Measurements from ENCODE around the gene PRKAA1.

DNA sequence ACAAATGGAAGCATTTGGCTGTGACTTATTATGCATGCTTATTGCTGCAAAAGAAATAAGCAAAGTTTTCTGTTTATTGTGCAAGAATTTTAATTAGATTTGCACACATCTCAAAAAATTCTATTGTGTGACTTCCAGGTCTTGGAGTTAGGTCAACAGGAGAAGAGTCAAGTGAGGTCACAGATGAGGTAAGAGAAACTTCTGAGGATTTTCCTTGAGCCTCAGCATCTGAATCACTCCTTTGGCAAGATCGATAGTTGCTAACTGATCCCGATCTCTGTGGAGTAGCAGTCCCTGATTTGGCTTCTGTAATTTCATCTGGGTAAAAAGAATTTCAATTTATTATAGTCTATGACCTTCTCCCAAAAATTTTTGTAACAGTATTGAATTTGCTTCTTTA is 35.5 kb downstream of the PRKAA1 start:
- no peak for TF ChIP-seq TCF12 (IDR thresholded peaks at IDR 0.05; ENCODE audit: low read depth)
- no peak for TF ChIP-seq EP300 (IDR thresholded peaks at IDR 0.05; ENCODE audit: borderline replicate concordance)
- TF ChIP-seq NFIC (IDR thresholded peaks at IDR 0.05), result no peak
- TF ChIP-seq ZBTB7A (IDR thresholded peaks at IDR 0.05; ENCODE audit: low read depth), result no peak
- TF ChIP-seq CEBPB (IDR thresholded peaks at IDR 0.05), result no peak
- TF ChIP-seq YY1 (IDR thresholded peaks at IDR 0.05; ENCODE audit: low read depth), result no peak
- no peak for TF ChIP-seq TEAD4 (IDR thresholded peaks at IDR 0.05)
- TF ChIP-seq, protein P1, sequence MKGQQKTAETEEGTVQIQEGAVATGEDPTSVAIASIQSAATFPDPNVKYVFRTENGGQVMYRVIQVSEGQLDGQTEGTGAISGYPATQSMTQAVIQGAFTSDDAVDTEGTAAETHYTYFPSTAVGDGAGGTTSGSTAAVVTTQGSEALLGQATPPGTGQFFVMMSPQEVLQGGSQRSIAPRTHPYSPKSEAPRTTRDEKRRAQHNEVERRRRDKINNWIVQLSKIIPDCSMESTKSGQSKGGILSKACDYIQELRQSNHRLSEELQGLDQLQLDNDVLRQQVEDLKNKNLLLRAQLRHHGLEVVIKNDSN (IDR thresholded peaks at IDR 0.05), result no peak
- TF ChIP-seq, protein P2, sequence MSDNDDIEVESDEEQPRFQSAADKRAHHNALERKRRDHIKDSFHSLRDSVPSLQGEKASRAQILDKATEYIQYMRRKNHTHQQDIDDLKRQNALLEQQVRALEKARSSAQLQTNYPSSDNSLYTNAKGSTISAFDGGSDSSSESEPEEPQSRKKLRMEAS (IDR thresholded peaks at IDR 0.05), result no peak
- no peak for TF ChIP-seq TAF1 (IDR thresholded peaks at IDR 0.05; ENCODE audit: low read depth)
- TF ChIP-seq FOXM1 (IDR thresholded peaks at IDR 0.05; ENCODE audit: borderline replicate concordance, low read depth), result no peak
- no peak for TF ChIP-seq CREB1 (IDR thresholded peaks at IDR 0.05; ENCODE audit: low read depth)
- TF ChIP-seq, protein P3, sequence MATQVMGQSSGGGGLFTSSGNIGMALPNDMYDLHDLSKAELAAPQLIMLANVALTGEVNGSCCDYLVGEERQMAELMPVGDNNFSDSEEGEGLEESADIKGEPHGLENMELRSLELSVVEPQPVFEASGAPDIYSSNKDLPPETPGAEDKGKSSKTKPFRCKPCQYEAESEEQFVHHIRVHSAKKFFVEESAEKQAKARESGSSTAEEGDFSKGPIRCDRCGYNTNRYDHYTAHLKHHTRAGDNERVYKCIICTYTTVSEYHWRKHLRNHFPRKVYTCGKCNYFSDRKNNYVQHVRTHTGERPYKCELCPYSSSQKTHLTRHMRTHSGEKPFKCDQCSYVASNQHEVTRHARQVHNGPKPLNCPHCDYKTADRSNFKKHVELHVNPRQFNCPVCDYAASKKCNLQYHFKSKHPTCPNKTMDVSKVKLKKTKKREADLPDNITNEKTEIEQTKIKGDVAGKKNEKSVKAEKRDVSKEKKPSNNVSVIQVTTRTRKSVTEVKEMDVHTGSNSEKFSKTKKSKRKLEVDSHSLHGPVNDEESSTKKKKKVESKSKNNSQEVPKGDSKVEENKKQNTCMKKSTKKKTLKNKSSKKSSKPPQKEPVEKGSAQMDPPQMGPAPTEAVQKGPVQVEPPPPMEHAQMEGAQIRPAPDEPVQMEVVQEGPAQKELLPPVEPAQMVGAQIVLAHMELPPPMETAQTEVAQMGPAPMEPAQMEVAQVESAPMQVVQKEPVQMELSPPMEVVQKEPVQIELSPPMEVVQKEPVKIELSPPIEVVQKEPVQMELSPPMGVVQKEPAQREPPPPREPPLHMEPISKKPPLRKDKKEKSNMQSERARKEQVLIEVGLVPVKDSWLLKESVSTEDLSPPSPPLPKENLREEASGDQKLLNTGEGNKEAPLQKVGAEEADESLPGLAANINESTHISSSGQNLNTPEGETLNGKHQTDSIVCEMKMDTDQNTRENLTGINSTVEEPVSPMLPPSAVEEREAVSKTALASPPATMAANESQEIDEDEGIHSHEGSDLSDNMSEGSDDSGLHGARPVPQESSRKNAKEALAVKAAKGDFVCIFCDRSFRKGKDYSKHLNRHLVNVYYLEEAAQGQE (IDR thresholded peaks at IDR 0.05; ENCODE audit: low read depth), result no peak
- no peak for TF ChIP-seq RAD21 (IDR thresholded peaks at IDR 0.05; ENCODE audit: low read depth)

Measured in Ishikawa (cell line).